PFSK-1 (cell line): ENCODE data around the gene DNM3.

Source experiments
- POLR2AphosphoS5 ChIP-seq: IDR thresholded peaks from 2 replicates; pipeline ENCODE4 v1.6.1; 2012; ENCODE audit warnings: low read depth, mild to moderate bottlenecking, control low read depth, low read length, moderate library complexity
- REST ChIP-seq, 2 experiments: IDR thresholded peaks; 2 replicates each; pipeline versions ENCODE4 v1.6.1 to v1.8.0; 2011 to 2012; ENCODE audit warnings: low read depth in 2 of 2, low read length in 2 of 2, control low read depth in 1 of 2, inconsistent platforms in 1 of 2, mild to moderate bottlenecking in 1 of 2, moderate library complexity in 1 of 2; ENCODE audit not compliant: insufficient read depth in 1 of 2
- SIN3A ChIP-seq: IDR thresholded peaks from 2 replicates; pipeline ENCODE4 v1.6.1; 2012; ENCODE audit warnings: mild to moderate bottlenecking, low read length, moderate library complexity, borderline replicate concordance; ENCODE audit not compliant: insufficient read depth

- TF ChIP-seq POLR2AphosphoS5 (no peak), REST (IDR thresholded peaks at IDR 0.05; ENCODE audit: insufficient read depth in 1 of 2, low read depth in 2 of 2, low read length in 2 of 2) (no peak), SIN3A (no peak)
These were observed 149.1 kb downstream of the DNM3 start for GRCh38 chr1:171990371-171990770.
